Fibroblast of villous mesenchyme (primary cell): ENCODE measurements around the gene PRAMEF13. TPM values are rescaled to one million over a fixed set of nuclear protein-coding genes. Genes with fewer than 3 reads are reported as not detected.
"Not testable (repeated sequence)": the region's sequence is repeated elsewhere in the genome, so short reads cannot be mapped to it uniquely, and the experiment has no call there.

Experiments used
- DNase-seq: peaks from one replicate; pipeline ENCODE4 v3.0.0-alpha.2; 2010; ENCODE audit warnings: low read depth
- H3K4me3 ChIP-seq: 2 replicates; pipeline ENCODE4 v1.5.1; 2011; ENCODE audit warnings: low read depth, mild to moderate bottlenecking, low read length
- CTCF ChIP-seq: IDR thresholded peaks from 2 replicates; pipeline ENCODE4 v1.5.1; 2012; ENCODE audit warnings: low read depth, mild to moderate bottlenecking, low read length; ENCODE audit not compliant: insufficient read depth
- total RNA-seq: library from RNA; depleted of rRNA; stranded (reverse); fragments of >200 nt; gene quantifications from 2 replicates; pipeline ENCODE4 v1.2.3, GENCODE V29; 2012

Gene PRAMEF13
- total RNA-seq, 1 donor: not detected

- no peak for TF ChIP-seq CTCF
- DNase-seq: no peak
- H3K4me3 ChIP-seq: no peak overlapping the region
Observed at GRCh38 chr1:13224480-13225060, 23.4 kb upstream of the PRAMEF13 start.

GRCh38 chr1:13222788-13223187 is 21.6 kb upstream of the PRAMEF13 start:
- H3K4me3 ChIP-seq, DNase-seq: not testable (repeated sequence)

DNA sequence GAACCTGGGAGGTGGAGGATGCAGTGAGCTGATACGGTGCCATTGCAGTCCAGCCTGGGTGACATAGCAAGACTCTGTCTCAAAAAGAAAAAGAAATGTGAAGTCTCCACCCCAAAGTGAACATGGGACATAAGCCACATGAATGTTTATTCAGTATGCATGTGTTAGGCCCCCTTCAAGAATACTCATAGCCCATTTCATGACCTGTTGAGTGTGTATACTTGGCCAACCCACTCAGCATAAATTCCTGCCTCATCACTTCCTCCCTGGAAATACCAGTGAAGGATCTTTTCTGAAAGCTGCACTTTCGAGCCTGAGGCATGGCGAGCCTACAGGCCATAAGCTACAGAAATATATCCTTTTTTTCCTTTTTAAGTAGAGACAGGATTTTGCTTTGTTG is 18.0 kb upstream of the PRAMEF13 start:
- not testable (repeated sequence) for DNase-seq, H3K4me3 ChIP-seq

DNA sequence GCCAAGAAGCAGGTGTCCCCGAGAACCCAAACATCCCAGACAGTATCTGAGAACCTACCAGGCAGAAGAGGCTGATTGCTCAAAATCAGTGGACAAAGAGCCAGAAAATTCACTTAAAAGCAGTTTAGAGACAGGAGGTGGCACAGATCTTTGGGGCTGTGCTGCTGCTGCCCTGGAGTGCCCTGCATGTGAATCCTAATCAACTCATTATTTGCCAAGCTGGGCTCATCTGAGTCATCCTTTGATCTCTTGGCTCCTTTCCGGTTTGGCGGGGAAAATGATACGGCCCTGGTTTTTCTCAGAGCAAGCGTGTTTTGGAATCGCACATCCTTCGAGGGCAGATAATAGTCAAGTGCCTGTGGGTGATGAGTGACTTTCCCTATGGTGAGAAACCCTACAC is 15.4 kb upstream of the PRAMEF13 start:
- DNase-seq, H3K4me3 ChIP-seq: not testable (repeated sequence)

GRCh38 chr1:13208712-13209111 is 7.5 kb upstream of the PRAMEF13 start:
- not testable (repeated sequence) for H3K4me3 ChIP-seq, DNase-seq

DNA sequence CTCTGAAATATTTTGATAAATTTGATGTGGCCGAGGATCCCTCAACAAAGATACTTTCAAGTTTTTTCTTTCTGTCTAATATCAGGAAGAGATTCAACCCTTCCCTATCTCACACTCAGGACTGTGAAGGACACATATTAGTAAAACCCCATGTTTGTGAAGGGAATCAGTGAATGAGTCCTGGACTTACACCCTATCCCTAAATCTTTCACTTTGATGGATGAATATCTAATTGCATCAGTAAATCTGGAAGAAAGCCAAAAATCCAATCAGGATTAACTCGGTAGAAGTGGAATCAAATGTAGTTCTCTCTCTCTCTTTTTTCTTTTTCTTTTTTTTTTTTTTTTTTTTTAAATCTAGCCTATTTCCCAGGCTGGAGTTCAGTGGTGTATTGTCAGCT is 29.7 kb downstream of the PRAMEF13 start, which contains the start of gene PRAMEF9:
Gene PRAMEF9 (plus strand): TSS at position 301 of the 400 bp plus-strand sequence. CDS start 3,433 bp downstream, outside the sequence.
- DNase-seq, H3K4me3 ChIP-seq: not testable (repeated sequence)

DNA sequence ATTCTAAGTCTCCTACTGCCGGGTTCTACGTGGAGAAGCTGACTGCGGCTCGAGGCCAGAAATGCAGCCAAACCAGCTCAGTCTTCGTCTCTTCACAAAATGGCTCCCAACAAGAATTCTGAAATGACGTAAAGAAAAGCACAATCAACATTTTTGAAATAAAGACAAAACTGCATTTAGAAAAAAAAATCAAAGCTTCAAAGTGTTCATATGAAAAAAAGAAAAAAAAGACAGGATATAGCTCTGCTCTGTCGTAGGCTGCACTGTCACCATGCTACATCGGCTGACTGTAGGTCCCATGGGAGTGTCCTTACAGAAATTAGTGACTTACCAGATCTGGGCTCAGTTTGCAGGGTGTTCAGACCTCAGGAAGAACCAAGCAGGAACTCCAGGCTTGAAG is 35.7 kb downstream of the PRAMEF13 start, which contains the start of gene HNRNPCL4:
Gene HNRNPCL4 (minus strand): TSS at position 101 of the 400 bp plus-strand sequence. CDS start 164 bp downstream, outside the sequence.
- DNase-seq, H3K4me3 ChIP-seq: not testable (repeated sequence)

DNA sequence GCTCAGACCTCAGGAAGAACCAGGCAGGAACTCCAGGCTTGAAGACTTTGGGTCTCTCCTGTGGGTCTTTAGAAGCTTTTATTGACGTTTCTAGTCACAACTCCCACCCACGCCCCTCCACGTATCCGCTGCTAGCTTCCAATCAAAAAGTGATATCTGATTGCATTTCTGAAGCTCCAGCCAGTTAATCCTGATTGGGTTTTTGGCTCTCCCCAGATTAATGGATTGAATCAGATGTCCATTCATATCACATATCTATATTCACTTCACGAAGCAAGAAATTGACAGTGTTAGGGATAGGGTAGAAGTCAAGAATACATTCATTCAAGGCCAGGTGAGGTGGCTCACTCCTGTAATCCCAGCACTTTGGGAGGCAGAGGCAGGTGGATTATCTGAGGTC is 45.3 kb downstream of the PRAMEF13 start, which contains the start of gene PRAMEF26:
Gene PRAMEF26 (minus strand): TSS at position 101 of the 400 bp plus-strand sequence. CDS start 2,914 bp downstream, outside the sequence.
- not testable (repeated sequence) for H3K4me3 ChIP-seq, DNase-seq

Other genes starting within 250 kb of the PRAMEF13 start
- gene PRAMEF27, start 144.8 kb downstream of the PRAMEF13 start, total RNA-seq: not detected in 2 replicates
- not detected in 2 replicates for gene HNRNPCL3, start 140.6 kb downstream of the PRAMEF13 start, total RNA-seq
- not detected in 2 replicates for gene PRAMEF25, start 130.6 kb downstream of the PRAMEF13 start, total RNA-seq
- gene HNRNPCL2, start 84.6 kb downstream of the PRAMEF13 start, total RNA-seq: not detected in 2 replicates
- not detected in 2 replicates for gene PRAMEF26, start 45.4 kb downstream of the PRAMEF13 start, total RNA-seq
- gene HNRNPCL4, start 35.8 kb downstream of the PRAMEF13 start, total RNA-seq: not detected in 2 replicates
- gene PRAMEF9, start 29.6 kb downstream of the PRAMEF13 start, total RNA-seq: not detected in 2 replicates
- not detected in 2 replicates for gene PRAMEF18, start 24.7 kb upstream of the PRAMEF13 start, total RNA-seq
- gene PRAMEF5, start 52.8 kb upstream of the PRAMEF13 start, total RNA-seq: not detected in 2 replicates
- not detected in 2 replicates for gene PRAMEF8, start 83.7 kb upstream of the PRAMEF13 start, total RNA-seq
- gene PRAMEF33, start 102.1 kb upstream of the PRAMEF13 start, total RNA-seq: not detected in 2 replicates
- not detected in 2 replicates for gene PRAMEF15, start 114.2 kb upstream of the PRAMEF13 start, total RNA-seq
- not detected in 2 replicates for gene PRAMEF14, start 145.7 kb upstream of the PRAMEF13 start, total RNA-seq
- not detected in 2 replicates for gene PRAMEF19, start 170.5 kb upstream of the PRAMEF13 start, total RNA-seq
- gene PRAMEF17, start 188.2 kb upstream of the PRAMEF13 start, total RNA-seq: not detected in 2 replicates
- gene PRAMEF20, start 209.0 kb upstream of the PRAMEF13 start, total RNA-seq: not detected in 2 replicates